Measurements from ENCODE around the gene HSPBP1.

DNA sequence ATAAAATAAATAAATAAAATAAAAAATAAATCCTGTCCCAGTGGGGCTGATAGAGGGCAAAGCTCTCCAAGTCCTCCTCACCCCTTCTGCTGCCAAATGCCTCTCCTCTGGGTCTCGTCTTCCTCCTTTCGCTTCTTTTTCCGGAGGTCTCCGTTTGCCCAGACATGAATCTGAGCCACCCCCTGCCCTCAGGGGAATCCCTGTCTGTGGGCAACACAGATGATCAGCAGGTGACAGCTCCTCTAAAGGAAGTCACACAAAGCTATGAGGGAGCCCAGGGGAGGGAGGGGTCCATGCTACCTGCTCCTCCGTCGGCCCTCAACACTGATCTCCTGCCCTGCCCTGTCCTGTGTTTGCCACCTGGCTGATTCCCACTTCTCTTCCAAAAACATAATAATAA is 44.8 kb upstream of the HSPBP1 start:
- TF ChIP-seq, protein P1, sequence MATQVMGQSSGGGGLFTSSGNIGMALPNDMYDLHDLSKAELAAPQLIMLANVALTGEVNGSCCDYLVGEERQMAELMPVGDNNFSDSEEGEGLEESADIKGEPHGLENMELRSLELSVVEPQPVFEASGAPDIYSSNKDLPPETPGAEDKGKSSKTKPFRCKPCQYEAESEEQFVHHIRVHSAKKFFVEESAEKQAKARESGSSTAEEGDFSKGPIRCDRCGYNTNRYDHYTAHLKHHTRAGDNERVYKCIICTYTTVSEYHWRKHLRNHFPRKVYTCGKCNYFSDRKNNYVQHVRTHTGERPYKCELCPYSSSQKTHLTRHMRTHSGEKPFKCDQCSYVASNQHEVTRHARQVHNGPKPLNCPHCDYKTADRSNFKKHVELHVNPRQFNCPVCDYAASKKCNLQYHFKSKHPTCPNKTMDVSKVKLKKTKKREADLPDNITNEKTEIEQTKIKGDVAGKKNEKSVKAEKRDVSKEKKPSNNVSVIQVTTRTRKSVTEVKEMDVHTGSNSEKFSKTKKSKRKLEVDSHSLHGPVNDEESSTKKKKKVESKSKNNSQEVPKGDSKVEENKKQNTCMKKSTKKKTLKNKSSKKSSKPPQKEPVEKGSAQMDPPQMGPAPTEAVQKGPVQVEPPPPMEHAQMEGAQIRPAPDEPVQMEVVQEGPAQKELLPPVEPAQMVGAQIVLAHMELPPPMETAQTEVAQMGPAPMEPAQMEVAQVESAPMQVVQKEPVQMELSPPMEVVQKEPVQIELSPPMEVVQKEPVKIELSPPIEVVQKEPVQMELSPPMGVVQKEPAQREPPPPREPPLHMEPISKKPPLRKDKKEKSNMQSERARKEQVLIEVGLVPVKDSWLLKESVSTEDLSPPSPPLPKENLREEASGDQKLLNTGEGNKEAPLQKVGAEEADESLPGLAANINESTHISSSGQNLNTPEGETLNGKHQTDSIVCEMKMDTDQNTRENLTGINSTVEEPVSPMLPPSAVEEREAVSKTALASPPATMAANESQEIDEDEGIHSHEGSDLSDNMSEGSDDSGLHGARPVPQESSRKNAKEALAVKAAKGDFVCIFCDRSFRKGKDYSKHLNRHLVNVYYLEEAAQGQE (IDR thresholded peaks at IDR 0.05): no peak
- TF ChIP-seq, protein P2, sequence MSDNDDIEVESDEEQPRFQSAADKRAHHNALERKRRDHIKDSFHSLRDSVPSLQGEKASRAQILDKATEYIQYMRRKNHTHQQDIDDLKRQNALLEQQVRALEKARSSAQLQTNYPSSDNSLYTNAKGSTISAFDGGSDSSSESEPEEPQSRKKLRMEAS (IDR thresholded peaks at IDR 0.05): no peak
- TF ChIP-seq, protein P3, sequence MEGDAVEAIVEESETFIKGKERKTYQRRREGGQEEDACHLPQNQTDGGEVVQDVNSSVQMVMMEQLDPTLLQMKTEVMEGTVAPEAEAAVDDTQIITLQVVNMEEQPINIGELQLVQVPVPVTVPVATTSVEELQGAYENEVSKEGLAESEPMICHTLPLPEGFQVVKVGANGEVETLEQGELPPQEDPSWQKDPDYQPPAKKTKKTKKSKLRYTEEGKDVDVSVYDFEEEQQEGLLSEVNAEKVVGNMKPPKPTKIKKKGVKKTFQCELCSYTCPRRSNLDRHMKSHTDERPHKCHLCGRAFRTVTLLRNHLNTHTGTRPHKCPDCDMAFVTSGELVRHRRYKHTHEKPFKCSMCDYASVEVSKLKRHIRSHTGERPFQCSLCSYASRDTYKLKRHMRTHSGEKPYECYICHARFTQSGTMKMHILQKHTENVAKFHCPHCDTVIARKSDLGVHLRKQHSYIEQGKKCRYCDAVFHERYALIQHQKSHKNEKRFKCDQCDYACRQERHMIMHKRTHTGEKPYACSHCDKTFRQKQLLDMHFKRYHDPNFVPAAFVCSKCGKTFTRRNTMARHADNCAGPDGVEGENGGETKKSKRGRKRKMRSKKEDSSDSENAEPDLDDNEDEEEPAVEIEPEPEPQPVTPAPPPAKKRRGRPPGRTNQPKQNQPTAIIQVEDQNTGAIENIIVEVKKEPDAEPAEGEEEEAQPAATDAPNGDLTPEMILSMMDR (IDR thresholded peaks at IDR 0.05; ENCODE audit: low read depth, low read length, missing input control): no peak
- no peak for TF ChIP-seq RAD21 (IDR thresholded peaks at IDR 0.05)
- TF ChIP-seq RXRA (IDR thresholded peaks at IDR 0.05): no peak
- TF ChIP-seq, protein P4, sequence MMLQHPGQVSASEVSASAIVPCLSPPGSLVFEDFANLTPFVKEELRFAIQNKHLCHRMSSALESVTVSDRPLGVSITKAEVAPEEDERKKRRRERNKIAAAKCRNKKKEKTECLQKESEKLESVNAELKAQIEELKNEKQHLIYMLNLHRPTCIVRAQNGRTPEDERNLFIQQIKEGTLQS (IDR thresholded peaks at IDR 0.05): no peak
